Measurements from ENCODE around the gene ELFN1. TPM values are rescaled to one million over a fixed set of nuclear protein-coding genes. Genes with fewer than 3 reads are reported as not detected.
A peak's percentile ranks its signal among the peaks of the same experiment; 100 is the strongest.

ELFN1 gene
- total and polyA plus RNA-seq, 9 of the 15 experiments (the other 6 are each of a cell fraction or from before 2014, with no cell fraction given): 0.04 to 0.64 (median 0.18) TPM; not detected in 2

GRCh38 chr7:1767524-1767923 lies 97.4 kb downstream of the ELFN1 start:
- Histone ChIP-seq H3K36me3 (ENCODE audit: control insufficient read depth, insufficient read depth, low read length) (no peaks in the 10 kb centered on the region), H2AFZ (ENCODE audit: low read depth, low read length) (no peak overlapping the region), H3K4me1 (replicated peaks in 1 of 2; ENCODE audit: control insufficient read depth in 2 of 2, insufficient read depth in 2 of 2, low read length in 2 of 2) (no peaks in the 10 kb centered on the region), H3K4me3 (no peak overlapping the region), H3K9me1 (ENCODE audit: control insufficient read depth, insufficient read depth, low read length) (no peaks in the 10 kb centered on the region), H3K9ac (ENCODE audit: insufficient read depth in 1 of 2, low read depth in 2 of 2, low read length in 2 of 2) (no peak overlapping the region), H3K4me2 (ENCODE audit: insufficient read depth, low read length) (no peak overlapping the region; the same call in 1 of the 2 replicates), H3K9me3 (replicated peaks; ENCODE audit: control insufficient read depth, insufficient read depth, low read depth, low read length) (peaks cover 2% of the 10 kb centered on the region; the same call in 1 of the 2 replicates), H3K27ac (ENCODE audit: extremely low read depth, low read depth, low read length) (no peak overlapping the region), H3K27me3 (ENCODE audit: control insufficient read depth in 2 of 2, insufficient read depth in 2 of 2, low read length in 2 of 2) (peaks cover 11 to 38% of the 10 kb centered on the region in 2 experiments), H3K79me2 (ENCODE audit: control insufficient read depth, insufficient read depth, low read length) (no peaks in the 10 kb centered on the region), H4K20me1 (replicated peaks; ENCODE audit: control insufficient read depth, insufficient read depth, low read length) (no peaks in the 10 kb centered on the region)
- ChIA-PET CTCF (ENCODE audit: low intra/inter-chr PET ratio) (no interaction called here), POLR2A (interaction anchor here (0.6 to 0.7 kb wide), 2 partner anchors 261 to 263 kb away, joined by 3 to 4 read pairs; no protein-coding TSS in a partner anchor)
- WGBS (ENCODE audit: insufficient coverage, low coverage, missing lambda C conversion rate): 9% methylated on average over 10 of the region's 10 CpGs
- FAIRE-seq (peak; percentile 79), ATAC-seq (peak; percentile 96), DNase-seq (ENCODE audit: extremely low read depth in 1 of 4, low spot score in 3 of 4) (peak; percentile 48 to 73 (median 58))
- in situ Hi-C loops (cut with MboI): no loop called here
- intact Hi-C loops (cut with micrococcal nuclease): no loop called here
- no TSS peak for BruUV-seq (replicated peaks)
- no peak for TF ChIP-seq COPS2 (conservative IDR thresholded peaks at IDR 0.05)
- TF ChIP-seq ARID2 (IDR thresholded peaks at IDR 0.05): 0 out of 2 replicates have a peak, but pooled peaks have one; percentile 24
- 0 out of 2 replicates have a peak, but pooled peaks have one; percentile 40 for TF ChIP-seq MCM3 (IDR thresholded peaks at IDR 0.05)
- TF ChIP-seq, protein P1, sequence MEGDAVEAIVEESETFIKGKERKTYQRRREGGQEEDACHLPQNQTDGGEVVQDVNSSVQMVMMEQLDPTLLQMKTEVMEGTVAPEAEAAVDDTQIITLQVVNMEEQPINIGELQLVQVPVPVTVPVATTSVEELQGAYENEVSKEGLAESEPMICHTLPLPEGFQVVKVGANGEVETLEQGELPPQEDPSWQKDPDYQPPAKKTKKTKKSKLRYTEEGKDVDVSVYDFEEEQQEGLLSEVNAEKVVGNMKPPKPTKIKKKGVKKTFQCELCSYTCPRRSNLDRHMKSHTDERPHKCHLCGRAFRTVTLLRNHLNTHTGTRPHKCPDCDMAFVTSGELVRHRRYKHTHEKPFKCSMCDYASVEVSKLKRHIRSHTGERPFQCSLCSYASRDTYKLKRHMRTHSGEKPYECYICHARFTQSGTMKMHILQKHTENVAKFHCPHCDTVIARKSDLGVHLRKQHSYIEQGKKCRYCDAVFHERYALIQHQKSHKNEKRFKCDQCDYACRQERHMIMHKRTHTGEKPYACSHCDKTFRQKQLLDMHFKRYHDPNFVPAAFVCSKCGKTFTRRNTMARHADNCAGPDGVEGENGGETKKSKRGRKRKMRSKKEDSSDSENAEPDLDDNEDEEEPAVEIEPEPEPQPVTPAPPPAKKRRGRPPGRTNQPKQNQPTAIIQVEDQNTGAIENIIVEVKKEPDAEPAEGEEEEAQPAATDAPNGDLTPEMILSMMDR (IDR thresholded peaks at IDR 0.05 in 2 of 3, conservative IDR thresholded peaks at IDR 0.05 in 1 of 3; ENCODE audit: insufficient read depth in 2 of 3, low read depth in 1 of 3, low read length in 3 of 3): peak; percentile 65 to 78 (median 71)
- peak in 1 of 2 experiments; percentile 59; a peak in 2 of 4 replicates for TF ChIP-seq RAD21 (CRISPR knock-in tag; conservative IDR thresholded peaks at IDR 0.05 in 1 of 2, IDR thresholded peaks at IDR 0.05 in 1 of 2)
- TF ChIP-seq DIDO1 (tag; IDR thresholded peaks at IDR 0.05; ENCODE audit: low read depth): no peak
- no peak for TF ChIP-seq SRSF7 (optimal IDR thresholded peaks at IDR 0.05; ENCODE audit: low read depth, low read length)
- TF ChIP-seq NEUROD1 (IDR thresholded peaks at IDR 0.05; ENCODE audit: borderline replicate concordance, low read depth, low read length, partially characterized antibody): no peak
- TF ChIP-seq KDM1A (IDR thresholded peaks at IDR 0.05): no peak
- peak; percentile 14; the same call in 1 of the 2 replicates for TF ChIP-seq JUND (IDR thresholded peaks at IDR 0.05; ENCODE audit: borderline replicate concordance, low read depth, low read length)
- no peak for TF ChIP-seq JUND (tag; IDR thresholded peaks at IDR 0.05; ENCODE audit: borderline replicate concordance, low read depth, low read length)
- TF ChIP-seq CREM (IDR thresholded peaks at IDR 0.05; ENCODE audit: low read depth): 0 out of 2 replicates have a peak, but pooled peaks have one; percentile 6
- TF ChIP-seq SMC3 (conservative IDR thresholded peaks at IDR 0.05; ENCODE audit: insufficient read depth, low read depth, low read length): peak; percentile 65
- TF ChIP-seq, protein P2, sequence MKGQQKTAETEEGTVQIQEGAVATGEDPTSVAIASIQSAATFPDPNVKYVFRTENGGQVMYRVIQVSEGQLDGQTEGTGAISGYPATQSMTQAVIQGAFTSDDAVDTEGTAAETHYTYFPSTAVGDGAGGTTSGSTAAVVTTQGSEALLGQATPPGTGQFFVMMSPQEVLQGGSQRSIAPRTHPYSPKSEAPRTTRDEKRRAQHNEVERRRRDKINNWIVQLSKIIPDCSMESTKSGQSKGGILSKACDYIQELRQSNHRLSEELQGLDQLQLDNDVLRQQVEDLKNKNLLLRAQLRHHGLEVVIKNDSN (CRISPR knock-in tag; IDR thresholded peaks at IDR 0.05): peak; percentile 32; the same call in 1 of the 2 replicates
- TF ChIP-seq ZKSCAN1 (IDR thresholded peaks at IDR 0.05; ENCODE audit: low read depth, low read length): no peak
- TF ChIP-seq, protein P3, sequence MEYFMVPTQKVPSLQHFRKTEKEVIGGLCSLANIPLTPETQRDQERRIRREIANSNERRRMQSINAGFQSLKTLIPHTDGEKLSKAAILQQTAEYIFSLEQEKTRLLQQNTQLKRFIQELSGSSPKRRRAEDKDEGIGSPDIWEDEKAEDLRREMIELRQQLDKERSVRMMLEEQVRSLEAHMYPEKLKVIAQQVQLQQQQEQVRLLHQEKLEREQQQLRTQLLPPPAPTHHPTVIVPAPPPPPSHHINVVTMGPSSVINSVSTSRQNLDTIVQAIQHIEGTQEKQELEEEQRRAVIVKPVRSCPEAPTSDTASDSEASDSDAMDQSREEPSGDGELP (CRISPR knock-in tag; IDR thresholded peaks at IDR 0.05; ENCODE audit: borderline replicate concordance): peak; percentile 82
